Measurements from ENCODE around the gene ANGPT4. TPM values are rescaled to one million over a fixed set of nuclear protein-coding genes. Genes with fewer than 3 reads are reported as not detected.

Gene ANGPT4
- total and polyA plus RNA-seq, 2 of the 8 experiments (the other 6 are each of a cell fraction or from before 2014, with no cell fraction given): 0.07 to 0.33 TPM

DNA sequence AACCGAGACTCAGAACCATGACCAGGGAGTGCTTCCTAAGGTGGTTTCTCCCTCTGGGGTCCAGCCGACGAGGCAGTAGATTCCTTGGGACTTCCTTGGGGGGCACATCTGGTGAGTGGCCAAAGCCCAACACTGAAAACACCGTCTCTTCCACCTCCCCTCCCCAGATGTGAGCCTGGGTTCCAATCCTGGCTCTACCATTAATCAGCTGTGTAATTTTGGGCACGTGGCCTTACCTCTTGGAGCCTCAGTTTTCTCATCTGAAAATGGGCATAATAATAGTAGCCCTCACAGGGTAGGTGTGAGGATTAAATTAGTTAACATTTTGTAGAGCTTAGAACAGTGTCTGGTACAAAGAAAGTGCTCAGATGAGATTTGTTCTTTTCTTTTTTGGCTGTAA lies 77.1 kb downstream of the ANGPT4 start (continued):
- TF ChIP-seq, protein P1, sequence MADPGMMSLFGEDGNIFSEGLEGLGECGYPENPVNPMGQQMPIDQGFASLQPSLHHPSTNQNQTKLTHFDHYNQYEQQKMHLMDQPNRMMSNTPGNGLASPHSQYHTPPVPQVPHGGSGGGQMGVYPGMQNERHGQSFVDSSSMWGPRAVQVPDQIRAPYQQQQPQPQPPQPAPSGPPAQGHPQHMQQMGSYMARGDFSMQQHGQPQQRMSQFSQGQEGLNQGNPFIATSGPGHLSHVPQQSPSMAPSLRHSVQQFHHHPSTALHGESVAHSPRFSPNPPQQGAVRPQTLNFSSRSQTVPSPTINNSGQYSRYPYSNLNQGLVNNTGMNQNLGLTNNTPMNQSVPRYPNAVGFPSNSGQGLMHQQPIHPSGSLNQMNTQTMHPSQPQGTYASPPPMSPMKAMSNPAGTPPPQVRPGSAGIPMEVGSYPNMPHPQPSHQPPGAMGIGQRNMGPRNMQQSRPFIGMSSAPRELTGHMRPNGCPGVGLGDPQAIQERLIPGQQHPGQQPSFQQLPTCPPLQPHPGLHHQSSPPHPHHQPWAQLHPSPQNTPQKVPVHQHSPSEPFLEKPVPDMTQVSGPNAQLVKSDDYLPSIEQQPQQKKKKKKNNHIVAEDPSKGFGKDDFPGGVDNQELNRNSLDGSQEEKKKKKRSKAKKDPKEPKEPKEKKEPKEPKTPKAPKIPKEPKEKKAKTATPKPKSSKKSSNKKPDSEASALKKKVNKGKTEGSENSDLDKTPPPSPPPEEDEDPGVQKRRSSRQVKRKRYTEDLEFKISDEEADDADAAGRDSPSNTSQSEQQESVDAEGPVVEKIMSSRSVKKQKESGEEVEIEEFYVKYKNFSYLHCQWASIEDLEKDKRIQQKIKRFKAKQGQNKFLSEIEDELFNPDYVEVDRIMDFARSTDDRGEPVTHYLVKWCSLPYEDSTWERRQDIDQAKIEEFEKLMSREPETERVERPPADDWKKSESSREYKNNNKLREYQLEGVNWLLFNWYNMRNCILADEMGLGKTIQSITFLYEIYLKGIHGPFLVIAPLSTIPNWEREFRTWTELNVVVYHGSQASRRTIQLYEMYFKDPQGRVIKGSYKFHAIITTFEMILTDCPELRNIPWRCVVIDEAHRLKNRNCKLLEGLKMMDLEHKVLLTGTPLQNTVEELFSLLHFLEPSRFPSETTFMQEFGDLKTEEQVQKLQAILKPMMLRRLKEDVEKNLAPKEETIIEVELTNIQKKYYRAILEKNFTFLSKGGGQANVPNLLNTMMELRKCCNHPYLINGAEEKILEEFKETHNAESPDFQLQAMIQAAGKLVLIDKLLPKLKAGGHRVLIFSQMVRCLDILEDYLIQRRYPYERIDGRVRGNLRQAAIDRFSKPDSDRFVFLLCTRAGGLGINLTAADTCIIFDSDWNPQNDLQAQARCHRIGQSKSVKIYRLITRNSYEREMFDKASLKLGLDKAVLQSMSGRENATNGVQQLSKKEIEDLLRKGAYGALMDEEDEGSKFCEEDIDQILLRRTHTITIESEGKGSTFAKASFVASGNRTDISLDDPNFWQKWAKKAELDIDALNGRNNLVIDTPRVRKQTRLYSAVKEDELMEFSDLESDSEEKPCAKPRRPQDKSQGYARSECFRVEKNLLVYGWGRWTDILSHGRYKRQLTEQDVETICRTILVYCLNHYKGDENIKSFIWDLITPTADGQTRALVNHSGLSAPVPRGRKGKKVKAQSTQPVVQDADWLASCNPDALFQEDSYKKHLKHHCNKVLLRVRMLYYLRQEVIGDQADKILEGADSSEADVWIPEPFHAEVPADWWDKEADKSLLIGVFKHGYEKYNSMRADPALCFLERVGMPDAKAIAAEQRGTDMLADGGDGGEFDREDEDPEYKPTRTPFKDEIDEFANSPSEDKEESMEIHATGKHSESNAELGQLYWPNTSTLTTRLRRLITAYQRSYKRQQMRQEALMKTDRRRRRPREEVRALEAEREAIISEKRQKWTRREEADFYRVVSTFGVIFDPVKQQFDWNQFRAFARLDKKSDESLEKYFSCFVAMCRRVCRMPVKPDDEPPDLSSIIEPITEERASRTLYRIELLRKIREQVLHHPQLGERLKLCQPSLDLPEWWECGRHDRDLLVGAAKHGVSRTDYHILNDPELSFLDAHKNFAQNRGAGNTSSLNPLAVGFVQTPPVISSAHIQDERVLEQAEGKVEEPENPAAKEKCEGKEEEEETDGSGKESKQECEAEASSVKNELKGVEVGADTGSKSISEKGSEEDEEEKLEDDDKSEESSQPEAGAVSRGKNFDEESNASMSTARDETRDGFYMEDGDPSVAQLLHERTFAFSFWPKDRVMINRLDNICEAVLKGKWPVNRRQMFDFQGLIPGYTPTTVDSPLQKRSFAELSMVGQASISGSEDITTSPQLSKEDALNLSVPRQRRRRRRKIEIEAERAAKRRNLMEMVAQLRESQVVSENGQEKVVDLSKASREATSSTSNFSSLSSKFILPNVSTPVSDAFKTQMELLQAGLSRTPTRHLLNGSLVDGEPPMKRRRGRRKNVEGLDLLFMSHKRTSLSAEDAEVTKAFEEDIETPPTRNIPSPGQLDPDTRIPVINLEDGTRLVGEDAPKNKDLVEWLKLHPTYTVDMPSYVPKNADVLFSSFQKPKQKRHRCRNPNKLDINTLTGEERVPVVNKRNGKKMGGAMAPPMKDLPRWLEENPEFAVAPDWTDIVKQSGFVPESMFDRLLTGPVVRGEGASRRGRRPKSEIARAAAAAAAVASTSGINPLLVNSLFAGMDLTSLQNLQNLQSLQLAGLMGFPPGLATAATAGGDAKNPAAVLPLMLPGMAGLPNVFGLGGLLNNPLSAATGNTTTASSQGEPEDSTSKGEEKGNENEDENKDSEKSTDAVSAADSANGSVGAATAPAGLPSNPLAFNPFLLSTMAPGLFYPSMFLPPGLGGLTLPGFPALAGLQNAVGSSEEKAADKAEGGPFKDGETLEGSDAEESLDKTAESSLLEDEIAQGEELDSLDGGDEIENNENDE (IDR thresholded peaks at IDR 0.05; ENCODE audit: insufficient replicate concordance, low read length): no peak
- TF ChIP-seq SP2 (IDR thresholded peaks at IDR 0.05; ENCODE audit: low read length) (no peak), EZH2 (IDR thresholded peaks at IDR 0.05; ENCODE audit: low read depth, low read length, severe bottlenecking) (no peak), CBX5 (IDR thresholded peaks at IDR 0.05; ENCODE audit: low read depth, low read length) (no peak), RFX5 (IDR thresholded peaks at IDR 0.05; ENCODE audit: borderline replicate concordance, low read depth, low read length) (no peak), EGR1 (IDR thresholded peaks at IDR 0.05; ENCODE audit: borderline replicate concordance, low read depth, low read length) (no peak), POLR2AphosphoS5 (IDR thresholded peaks at IDR 0.05; ENCODE audit: low read depth, low read length) (no peak), YY1 (IDR thresholded peaks at IDR 0.05; ENCODE audit: low read depth, low read length) (no peak), SAP30 (IDR thresholded peaks at IDR 0.05; ENCODE audit: insufficient read depth, insufficient replicate concordance, low read length) (no peak), GTF2F1 (IDR thresholded peaks at IDR 0.05; ENCODE audit: borderline replicate concordance, low read depth, low read length) (no peak)
